ENCODE data around the gene MYH11.

The MYH11 gene

DNA sequence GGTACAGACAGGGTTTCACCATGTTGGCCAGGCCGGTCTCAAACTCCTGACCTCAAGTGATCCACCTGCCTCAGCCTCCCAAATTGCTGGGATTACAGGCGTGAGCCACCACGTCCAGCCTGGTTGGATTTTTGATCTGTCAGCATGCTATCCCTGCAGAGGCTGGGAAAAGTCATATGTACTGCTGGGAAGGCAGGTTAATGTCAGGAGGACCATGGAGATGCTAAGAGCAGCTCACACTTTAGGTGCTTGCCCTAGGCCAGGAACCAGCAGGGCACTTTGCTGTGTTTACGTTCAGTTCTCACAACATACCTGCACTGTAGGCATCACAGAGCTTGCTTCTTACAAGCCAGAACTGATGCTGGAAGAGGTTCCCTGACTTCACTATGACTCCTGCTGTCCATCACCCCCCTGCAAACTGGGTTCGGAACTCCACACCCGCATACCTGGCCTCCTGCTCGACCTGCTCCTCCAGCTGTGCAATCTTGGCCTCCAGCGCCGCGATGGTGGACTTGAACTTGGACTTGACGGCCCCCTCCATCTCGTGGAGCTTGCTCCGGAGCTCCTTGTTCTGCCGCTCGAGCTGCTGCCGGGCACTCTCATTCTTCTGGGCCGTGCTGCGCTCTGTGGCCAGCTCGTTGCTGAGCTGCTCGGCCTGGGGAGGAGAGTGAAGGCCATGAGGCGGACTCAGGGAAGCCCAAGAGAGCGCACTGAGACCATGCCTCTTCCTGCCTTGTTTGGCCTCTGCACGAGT lies 140.0 kb downstream of the MYH11 start:
- in situ Hi-C loops (cut with MboI; ENCODE audit: low pct_unique_long_range_greater_than_20kb, low sequenced_read_pairs, unreplicated experiment): loop anchor here (25.0 kb wide), 1 partner anchor 280 kb away; the partner anchor contains the start of gene BMERB1
- TF ChIP-seq, protein P1, sequence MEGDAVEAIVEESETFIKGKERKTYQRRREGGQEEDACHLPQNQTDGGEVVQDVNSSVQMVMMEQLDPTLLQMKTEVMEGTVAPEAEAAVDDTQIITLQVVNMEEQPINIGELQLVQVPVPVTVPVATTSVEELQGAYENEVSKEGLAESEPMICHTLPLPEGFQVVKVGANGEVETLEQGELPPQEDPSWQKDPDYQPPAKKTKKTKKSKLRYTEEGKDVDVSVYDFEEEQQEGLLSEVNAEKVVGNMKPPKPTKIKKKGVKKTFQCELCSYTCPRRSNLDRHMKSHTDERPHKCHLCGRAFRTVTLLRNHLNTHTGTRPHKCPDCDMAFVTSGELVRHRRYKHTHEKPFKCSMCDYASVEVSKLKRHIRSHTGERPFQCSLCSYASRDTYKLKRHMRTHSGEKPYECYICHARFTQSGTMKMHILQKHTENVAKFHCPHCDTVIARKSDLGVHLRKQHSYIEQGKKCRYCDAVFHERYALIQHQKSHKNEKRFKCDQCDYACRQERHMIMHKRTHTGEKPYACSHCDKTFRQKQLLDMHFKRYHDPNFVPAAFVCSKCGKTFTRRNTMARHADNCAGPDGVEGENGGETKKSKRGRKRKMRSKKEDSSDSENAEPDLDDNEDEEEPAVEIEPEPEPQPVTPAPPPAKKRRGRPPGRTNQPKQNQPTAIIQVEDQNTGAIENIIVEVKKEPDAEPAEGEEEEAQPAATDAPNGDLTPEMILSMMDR (IDR thresholded peaks at IDR 0.05; ENCODE audit: extremely low read depth, insufficient read depth, missing control alignments): no peak
- no peak for DNase-seq (ENCODE audit: low spot score)

DNA sequence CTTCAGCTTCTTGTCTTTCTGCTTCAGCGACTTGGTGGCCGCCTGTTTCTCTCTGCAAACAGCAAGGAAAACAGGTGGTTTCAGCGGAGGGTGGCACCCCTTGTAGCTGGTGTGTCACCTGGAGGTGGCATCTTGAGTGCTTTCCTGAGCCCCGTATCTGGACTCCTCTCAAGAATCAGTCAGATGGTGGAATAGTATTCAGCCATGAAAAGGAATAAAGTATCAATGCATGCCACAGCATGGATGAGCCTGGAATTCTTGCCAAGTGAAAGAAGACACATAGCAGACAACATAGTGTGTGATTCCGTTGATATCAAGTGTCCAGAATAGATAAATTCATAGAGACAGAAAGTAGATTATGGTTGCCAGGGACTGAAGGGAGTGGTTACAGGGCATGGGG lies 141.6 kb downstream of the MYH11 start:
- TF ChIP-seq, protein P1 (IDR thresholded peaks at IDR 0.05; ENCODE audit: extremely low read depth, insufficient read depth, missing control alignments): no peak
- in situ Hi-C loops (cut with MboI; ENCODE audit: low pct_unique_long_range_greater_than_20kb, low sequenced_read_pairs, unreplicated experiment): loop anchor here (25.0 kb wide), 1 partner anchor 278 kb away; the partner anchor contains the start of gene BMERB1
- DNase-seq (ENCODE audit: low spot score): no peak

DNA sequence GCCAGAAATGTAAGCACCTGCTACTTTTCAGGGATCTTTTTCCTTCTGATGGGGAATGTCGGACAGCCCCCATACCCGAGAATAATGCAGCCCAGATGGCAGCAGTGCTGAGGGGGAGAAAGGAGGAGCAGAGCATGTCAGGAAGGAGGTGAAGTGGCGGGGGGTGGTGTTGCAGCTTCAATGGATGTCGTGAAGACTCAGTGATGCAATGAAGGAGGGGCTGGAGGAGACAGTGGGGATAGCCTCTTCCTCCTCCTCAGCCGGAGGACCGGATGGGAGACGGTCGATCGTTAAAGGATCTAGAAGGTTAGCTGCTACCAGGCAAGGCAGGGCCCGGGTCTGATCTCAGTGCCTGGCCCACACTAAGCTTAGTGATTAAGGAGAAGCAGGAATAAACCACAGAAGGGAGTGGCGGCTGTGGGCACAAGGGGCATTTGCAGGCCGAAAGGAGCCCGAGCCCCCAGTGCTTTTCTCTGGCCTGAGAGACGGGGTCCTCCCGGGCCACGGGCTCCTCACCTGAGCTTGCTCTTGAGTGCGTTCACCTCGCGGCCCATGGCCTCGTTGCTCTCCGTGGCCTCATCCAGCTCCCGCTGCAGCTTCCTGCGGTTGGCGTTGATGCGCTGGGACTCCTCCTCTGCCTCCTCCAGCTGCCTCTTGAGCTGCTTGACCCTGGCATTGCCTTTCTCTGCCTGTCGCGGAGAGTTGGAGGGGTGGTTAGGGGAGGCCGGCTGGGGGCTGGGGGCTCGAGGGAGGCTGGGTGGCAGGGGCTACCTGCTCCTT lies 142.2 kb downstream of the MYH11 start:
- in situ Hi-C loops (cut with MboI; ENCODE audit: low pct_unique_long_range_greater_than_20kb, low sequenced_read_pairs, unreplicated experiment): loop anchor here (25.0 kb wide), 1 partner anchor 277 kb away; the partner anchor contains the start of gene BMERB1
- no peak for DNase-seq (ENCODE audit: low spot score)
- TF ChIP-seq, protein P1 (IDR thresholded peaks at IDR 0.05; ENCODE audit: extremely low read depth, insufficient read depth, missing control alignments): no peak

DNA sequence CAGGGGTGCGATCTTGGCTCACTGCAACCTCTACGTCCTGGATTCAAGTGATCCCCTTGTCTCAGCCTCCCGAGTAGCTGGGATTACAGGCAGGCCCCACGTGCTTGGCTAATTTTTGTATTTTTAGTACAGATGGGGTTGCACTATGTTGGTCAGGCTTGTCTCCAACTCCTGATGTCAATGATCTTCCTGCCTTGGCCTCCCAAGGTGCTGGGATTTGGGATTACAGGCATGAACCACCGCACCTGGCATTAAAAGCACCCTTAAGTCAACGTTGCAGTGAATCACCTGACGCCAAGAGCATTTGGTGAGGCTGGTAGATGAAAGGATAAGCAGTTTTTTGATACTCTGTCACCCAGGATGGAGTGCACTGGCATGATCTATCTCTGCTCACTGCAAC lies 147.8 kb downstream of the MYH11 start:
- TF ChIP-seq, protein P1 (IDR thresholded peaks at IDR 0.05; ENCODE audit: extremely low read depth, insufficient read depth, missing control alignments): no peak
- in situ Hi-C loops (cut with MboI; ENCODE audit: low pct_unique_long_range_greater_than_20kb, low sequenced_read_pairs, unreplicated experiment): loop anchor here (25.0 kb wide), 1 partner anchor 272 kb away; the partner anchor contains the start of gene BMERB1
- no peak for DNase-seq (ENCODE audit: low spot score)

DNA sequence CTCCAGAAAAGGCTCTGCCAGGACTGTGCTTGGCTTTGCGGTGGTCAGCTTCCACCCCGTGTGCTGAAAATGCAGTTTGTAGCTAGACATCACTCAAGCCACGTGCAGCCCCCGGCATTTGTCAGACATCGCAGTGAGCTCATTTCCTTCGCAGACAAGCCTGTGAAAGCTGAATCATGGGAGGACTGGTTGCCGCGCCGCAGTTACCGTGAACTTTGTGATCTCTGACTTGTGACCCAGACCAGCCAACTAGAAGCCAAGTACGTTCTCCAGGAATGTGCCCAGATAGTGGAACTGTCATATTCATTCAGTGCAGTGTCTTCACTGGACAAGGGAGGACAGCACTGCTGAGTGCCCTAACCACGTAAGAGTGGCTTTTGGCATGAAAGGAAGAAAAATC lies 148.7 kb downstream of the MYH11 start:
- in situ Hi-C loops (cut with MboI; ENCODE audit: low pct_unique_long_range_greater_than_20kb, low sequenced_read_pairs, unreplicated experiment): loop anchor here (25.0 kb wide), 1 partner anchor 271 kb away; the partner anchor contains the start of gene BMERB1
- TF ChIP-seq, protein P1 (IDR thresholded peaks at IDR 0.05; ENCODE audit: extremely low read depth, insufficient read depth, missing control alignments): no peak
- DNase-seq (ENCODE audit: low spot score): no peak

DNA sequence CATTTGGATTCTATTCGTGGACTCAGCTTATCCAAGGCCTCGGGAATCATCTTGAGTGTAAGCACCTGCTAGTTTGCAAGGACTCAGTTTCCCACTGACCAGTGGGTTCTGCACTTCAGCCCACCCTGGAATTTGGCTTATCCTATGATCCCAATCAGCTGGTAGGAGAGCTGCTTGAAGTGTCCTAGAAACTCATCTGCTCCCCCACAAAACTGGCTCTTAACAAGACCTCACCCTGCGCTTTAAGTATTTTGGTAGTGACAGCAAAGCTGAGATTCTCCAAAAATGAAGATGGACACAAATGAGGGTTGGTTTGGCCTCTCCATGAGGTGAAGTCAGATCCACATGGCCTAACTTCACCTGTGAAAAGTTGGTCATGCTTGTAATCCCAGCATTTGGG lies 149.5 kb downstream of the MYH11 start:
- TF ChIP-seq, protein P1 (IDR thresholded peaks at IDR 0.05; ENCODE audit: extremely low read depth, insufficient read depth, missing control alignments): no peak
- in situ Hi-C loops (cut with MboI; ENCODE audit: low pct_unique_long_range_greater_than_20kb, low sequenced_read_pairs, unreplicated experiment): loop anchor here (25.0 kb wide), 1 partner anchor 270 kb away; the partner anchor contains the start of gene BMERB1
- no peak for DNase-seq (ENCODE audit: low spot score)
